22Rv1 (cell line): Measurements from ENCODE around the gene MYBPC3.

ENCODE experiments used
- CTCF ChIP-seq: fragments of 450-650 bp; IDR thresholded peaks from 2 replicates; pipeline ENCODE4 v1.5.1; 2017; ENCODE audit warnings: mild to moderate bottlenecking
- ZFX ChIP-seq: fragments of 450-650 bp; IDR thresholded peaks from 2 replicates; pipeline ENCODE4 v1.6.1; 2017; ENCODE audit warnings: antibody characterized with exemption, borderline replicate concordance

- no peak for TF ChIP-seq CTCF
- TF ChIP-seq ZFX, result no peak
These were observed 62.6 kb downstream of the MYBPC3 start for GRCh38 chr11:47289856-47290255.
